ES-I3 (cell line): Measurements from ENCODE around the gene FAM156A.
"Not testable (repeated sequence)": the region's sequence is repeated elsewhere in the genome, so short reads cannot be mapped to it uniquely, and the experiment has no call there.

ENCODE experiments used
- H3K36me3 ChIP-seq: 2 replicates; pipeline ENCODE4 v1.6.1; 2013; ENCODE audit warnings: mild to moderate bottlenecking, low read length, control low read depth, moderate library complexity; ENCODE audit not compliant: insufficient read depth
- H3K4me1 ChIP-seq: 2 replicates; pipeline ENCODE4 v1.6.1; 2013; ENCODE audit warnings: mild to moderate bottlenecking, control low read depth, low read length; ENCODE audit not compliant: insufficient read depth
- H3K9ac ChIP-seq: 2 replicates; pipeline ENCODE4 v1.6.1; 2013; ENCODE audit warnings: low read depth, mild to moderate bottlenecking, low read length, moderate library complexity
- H3K9me3 ChIP-seq: 2 replicates; pipeline ENCODE4 v1.6.1; 2013; ENCODE audit warnings: mild to moderate bottlenecking, low read length, moderate library complexity; ENCODE audit not compliant: control insufficient read depth, insufficient read depth

The FAM156A gene

DNA sequence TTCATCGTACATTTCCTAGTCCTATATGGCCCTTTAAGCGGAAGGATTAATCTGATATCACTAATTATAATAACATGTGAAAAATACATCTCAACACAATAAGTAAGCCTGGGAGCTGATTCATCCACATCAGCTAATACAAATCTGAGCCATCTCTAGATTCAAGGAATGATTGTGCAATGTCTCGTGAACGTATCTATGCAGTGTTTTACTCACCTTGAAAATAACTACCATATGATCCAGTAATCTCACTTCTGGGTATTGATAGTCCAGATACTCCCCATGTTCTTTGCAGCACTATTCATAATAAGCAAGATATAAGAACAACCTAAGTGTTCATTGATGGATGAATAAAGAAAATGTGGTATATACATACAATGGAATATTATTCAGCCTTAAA, 17.6 kb downstream of the FAM156A start:
- H3K9ac ChIP-seq, H3K36me3 ChIP-seq, H3K4me1 ChIP-seq, H3K9me3 ChIP-seq: not testable (repeated sequence)

DNA sequence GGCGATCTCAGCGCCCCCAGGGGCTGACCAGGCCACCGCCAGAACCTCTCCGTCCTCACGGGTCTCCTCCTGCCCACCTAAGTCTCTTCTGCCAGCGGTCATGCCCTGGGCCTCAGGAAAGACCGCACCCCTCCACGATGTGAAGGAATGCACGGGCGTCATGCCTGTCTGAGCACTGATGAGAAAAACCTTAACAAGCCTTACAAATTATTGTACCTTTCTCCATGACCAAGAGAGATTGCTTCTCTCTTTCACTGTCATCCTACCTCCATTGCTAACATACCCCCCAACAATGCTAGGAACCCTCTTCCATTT, 22.9 kb downstream of the FAM156A start:
- not testable (repeated sequence) for H3K36me3 ChIP-seq, H3K4me1 ChIP-seq, H3K9me3 ChIP-seq
- peak overlapping the region; percentile 71 for H3K9ac ChIP-seq

DNA sequence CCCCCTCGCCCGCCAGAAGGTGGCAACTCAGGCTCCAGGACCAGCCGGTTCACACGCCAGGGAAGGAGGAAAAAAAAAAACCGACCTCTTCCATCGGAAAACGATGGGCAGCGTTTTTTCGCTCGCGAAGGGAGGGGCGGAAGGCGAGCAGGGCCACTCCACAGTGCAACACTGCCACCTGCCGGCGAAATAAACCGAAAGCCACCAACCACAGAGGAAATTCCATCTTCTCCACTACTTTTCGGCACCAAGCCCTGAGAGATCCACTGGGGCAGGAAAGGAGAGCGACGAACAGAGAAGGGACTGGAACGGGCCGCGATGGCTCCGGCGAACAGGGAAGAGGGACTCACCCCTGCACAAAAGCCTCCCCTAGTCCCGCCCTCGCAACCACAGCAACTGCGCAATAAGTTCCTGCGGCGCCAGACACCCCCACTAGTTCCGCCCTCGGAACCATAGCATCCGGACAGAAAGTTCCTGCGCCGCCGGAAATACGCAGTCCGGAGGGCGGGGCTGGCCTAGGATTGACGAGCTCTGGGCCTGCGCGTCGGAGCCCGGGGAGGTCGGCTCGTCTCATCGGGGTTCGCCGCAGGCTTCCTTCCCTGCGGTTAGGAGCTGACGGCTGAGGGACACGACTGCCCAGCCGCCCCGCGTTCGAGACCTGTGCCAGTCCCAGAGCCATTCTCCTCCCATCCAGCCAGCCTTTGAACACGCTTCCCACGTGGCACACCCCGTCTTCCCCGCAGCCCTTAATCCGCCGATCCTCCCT, 23.4 kb downstream of the FAM156A start:
- Histone ChIP-seq H3K36me3 (no peaks in the 10 kb centered on the region), H3K9ac (peak overlapping the region; percentile 82), H3K4me1 (no peaks in the 10 kb centered on the region; the same call in 1 of the 2 replicates), H3K9me3 (no peaks in the 10 kb centered on the region)

- peak overlapping the region; percentile 82 for H3K9ac ChIP-seq
- no peaks in the 10 kb centered on the region; the same call in 1 of the 2 replicates for H3K4me1 ChIP-seq
- H3K36me3 ChIP-seq, result no peaks in the 10 kb centered on the region
- no peaks in the 10 kb centered on the region for H3K9me3 ChIP-seq
Observed at GRCh38 chrX:52933976-52934703, 24.2 kb downstream of the FAM156A start.

- no peaks in the 10 kb centered on the region; the same call in 1 of the 2 replicates for H3K4me1 ChIP-seq
- no peaks in the 10 kb centered on the region for H3K36me3 ChIP-seq
- H3K9me3 ChIP-seq, result no peaks in the 10 kb centered on the region
- H3K9ac ChIP-seq, result no peak overlapping the region
Observed at GRCh38 chrX:52933213-52933612, 25.1 kb downstream of the FAM156A start.

DNA sequence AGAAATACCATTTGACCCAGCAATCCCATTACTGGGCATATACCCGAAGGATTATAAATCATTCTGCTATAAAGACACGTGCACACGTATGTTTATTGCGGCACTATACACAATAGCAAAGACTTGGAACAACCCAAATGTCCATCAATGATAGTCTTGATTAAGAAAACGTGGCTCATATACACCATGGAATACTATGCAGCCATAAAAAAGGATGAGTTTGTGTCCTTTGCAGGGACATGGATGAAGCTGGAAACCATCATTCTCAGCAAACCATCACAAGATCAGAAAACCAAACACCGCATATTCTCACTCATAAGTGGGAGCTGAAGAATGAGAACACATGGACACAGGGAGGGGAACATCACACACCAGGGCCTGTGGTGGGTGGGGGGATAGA, 28.1 kb downstream of the FAM156A start:
- H3K9ac ChIP-seq, H3K36me3 ChIP-seq, H3K4me1 ChIP-seq, H3K9me3 ChIP-seq: not testable (repeated sequence)

DNA sequence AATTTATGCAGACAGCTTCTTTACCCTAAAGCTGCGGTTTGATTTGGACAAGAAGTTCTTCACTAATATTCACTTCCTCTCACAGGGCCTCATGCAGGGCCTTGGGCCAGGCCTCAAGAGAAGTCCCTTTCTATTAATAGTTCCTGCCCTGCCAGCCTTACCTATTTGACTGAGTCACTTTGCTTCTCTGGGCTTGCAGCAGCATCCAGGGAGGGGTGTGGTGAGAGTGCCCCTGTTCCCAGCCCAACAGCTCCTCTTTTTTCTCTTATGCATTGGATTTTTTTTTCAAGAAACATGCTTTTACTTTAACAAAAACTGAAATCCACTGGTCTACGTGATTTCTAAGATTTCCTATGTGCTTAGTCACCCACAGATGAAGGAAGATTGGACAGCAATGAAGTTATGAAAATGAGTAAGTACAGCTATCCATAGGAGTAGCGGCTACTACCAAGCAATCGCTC, 34.5 kb downstream of the FAM156A start:
- no peaks in the 10 kb centered on the region for H3K9me3 ChIP-seq
- peaks cover 6% of the 10 kb centered on the region; the same call in 1 of the 2 replicates for H3K4me1 ChIP-seq
- no peaks in the 10 kb centered on the region for H3K36me3 ChIP-seq
- H3K9ac ChIP-seq, result no peak overlapping the region

- not testable (repeated sequence) for H3K9ac ChIP-seq
Observed at GRCh38 chrX:52914704-52915103, 43.6 kb downstream of the FAM156A start.

DNA sequence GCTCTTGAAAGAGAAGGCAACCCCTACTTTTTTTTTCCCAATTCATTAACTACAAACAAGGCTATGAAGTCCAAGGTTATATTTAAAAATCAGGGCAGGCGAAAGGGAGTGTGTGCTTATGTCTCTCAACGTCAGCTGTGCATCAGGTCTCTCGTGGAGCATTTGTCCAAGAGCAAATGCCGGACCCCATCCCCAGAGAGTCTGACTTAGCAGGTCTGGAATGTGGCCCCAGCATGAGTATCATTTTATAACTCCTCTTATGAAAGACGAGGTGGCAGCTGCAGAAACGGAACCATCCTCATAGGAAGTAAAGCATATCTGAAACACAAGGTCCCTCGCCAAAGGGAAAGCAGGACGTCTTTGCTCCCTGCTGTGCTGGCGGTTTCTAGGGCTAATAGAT, 44.6 kb downstream of the FAM156A start:
- H3K9ac ChIP-seq, H3K4me1 ChIP-seq, H3K36me3 ChIP-seq, H3K9me3 ChIP-seq: not testable (repeated sequence)

More at GRCh38 chrX:52914704-52915103, 43.6 kb downstream of the FAM156A start:
- not testable (repeated sequence) for H3K9me3 ChIP-seq, H3K4me1 ChIP-seq, H3K36me3 ChIP-seq

DNA sequence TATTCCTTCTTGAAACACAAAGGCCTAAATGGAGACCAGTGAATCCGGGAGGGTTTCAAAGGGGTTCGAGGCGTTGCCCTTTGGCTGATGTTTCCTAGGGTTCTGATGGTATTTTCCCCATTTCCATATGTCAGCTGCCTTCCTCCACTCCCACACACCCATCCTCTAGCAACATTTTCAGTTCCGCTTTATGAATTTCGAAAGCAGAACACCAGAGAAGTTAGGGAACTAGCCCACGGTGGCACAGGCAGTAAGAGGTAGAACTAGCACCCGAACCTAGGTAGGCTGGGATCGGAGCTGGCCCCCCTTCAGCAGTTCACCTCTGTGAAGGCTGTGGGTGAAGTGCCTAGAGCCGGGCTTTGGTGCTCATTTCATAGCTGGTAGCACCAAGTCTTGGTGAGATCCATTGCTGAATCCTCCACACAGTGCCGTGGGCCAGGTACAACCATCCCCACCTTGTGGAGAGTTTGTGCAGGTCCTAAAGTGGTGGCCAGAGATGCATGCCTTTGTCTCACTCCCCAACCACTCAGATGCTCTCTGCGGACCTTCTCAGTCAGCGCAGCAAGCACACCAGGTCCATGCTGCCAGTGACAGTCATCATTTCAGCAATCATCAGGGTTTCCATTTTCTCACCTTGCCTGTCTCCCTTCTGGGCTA, 48.9 kb downstream of the FAM156A start:
- not testable (repeated sequence) for H3K9ac ChIP-seq, H3K9me3 ChIP-seq, H3K36me3 ChIP-seq, H3K4me1 ChIP-seq

DNA sequence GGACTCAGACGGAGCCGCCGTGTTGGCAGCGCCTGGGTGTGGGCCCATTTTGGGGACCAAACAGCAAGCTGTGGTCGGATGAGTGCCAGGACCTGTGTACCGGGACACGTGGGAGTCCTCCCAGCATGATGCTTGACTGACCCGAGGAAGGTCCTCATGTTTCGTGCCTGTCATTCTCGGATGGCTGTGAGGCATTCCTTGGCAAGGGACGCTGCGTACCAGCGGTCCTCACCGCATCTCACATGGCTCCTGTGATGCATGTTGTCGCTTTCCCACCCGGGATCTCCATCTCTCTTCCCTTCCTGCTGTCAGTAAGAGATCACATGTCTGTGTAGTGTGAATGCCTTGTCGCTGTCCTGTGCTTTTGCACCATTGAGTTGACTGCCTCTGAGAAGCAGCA, 50.4 kb downstream of the FAM156A start:
- not testable (repeated sequence) for H3K9me3 ChIP-seq, H3K4me1 ChIP-seq, H3K9ac ChIP-seq, H3K36me3 ChIP-seq

GRCh38 chrX:52907137-52907536, 51.2 kb downstream of the FAM156A start:
- not testable (repeated sequence) for H3K9me3 ChIP-seq, H3K36me3 ChIP-seq, H3K9ac ChIP-seq, H3K4me1 ChIP-seq

DNA sequence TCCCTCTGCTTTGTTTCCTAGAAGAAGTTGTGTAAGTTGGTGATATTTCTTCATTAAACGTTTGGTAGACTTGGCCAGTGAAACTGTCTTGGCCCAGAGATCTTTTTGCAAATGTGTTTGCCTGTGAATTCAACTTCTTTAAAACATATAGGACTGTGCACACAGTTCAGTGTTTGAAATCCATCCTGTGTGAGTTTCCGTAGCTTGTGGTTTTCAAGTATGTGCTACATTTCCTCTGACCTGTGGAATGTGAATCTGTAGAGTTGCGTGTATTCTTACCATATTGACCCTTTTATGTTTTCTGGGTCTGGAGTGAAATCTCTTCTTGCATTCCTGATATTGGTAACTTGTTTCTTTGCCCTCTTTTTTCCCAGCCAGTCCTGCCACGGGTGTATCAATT, 52.2 kb downstream of the FAM156A start:
- not testable (repeated sequence) for H3K4me1 ChIP-seq

DNA sequence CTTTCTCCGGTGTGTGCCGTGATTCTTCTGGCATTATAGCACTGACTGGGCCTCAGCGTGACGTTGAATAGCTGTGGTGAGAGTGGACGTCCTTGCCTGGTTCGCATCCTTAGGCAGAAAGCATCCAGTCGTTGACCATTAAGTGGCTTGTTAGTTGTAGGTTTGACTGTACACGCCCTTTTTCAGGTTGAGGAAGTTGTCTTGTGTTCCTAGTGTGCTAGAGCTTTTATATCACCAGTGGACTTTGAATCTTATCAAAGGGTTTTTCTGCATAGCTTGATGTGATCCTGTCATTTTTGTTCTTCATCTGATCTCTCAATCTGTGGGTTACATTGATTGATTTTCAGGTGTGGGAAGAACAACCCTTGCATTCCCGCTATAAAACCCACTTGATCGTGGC, 52.8 kb downstream of the FAM156A start:
- H3K9ac ChIP-seq, H3K9me3 ChIP-seq, H3K4me1 ChIP-seq, H3K36me3 ChIP-seq: not testable (repeated sequence)

More for the DNA sequence above, 52.2 kb downstream of the FAM156A start:
- not testable (repeated sequence) for H3K9me3 ChIP-seq, H3K9ac ChIP-seq, H3K36me3 ChIP-seq
